A673 (cell line): Measurements from ENCODE around the gene CRB2. TPM values are rescaled to one million over a fixed set of nuclear protein-coding genes. Genes with fewer than 3 reads are reported as not detected.

ENCODE experiments used
- BruUV-seq: library from RNA; stranded (reverse); fragments of 400-500 nt; replicated peaks from 2 replicates; lab custom pipeline; 2021; lab: Mats Ljungman, UMichigan
- CTCF ChIA-PET: fragments of 300-600 bp; sonication (Branson Sonifier 250); formaldehyde crosslinking; loops from one replicate; lab custom pipeline; 2022; ENCODE audit warnings: antibody characterized with exemption; lab: Charles Lee
- POLR2A ChIA-PET: fragments of 300-600 bp; sonication (Branson Sonifier 250); formaldehyde crosslinking; loops from one replicate; lab custom pipeline; 2022; ENCODE audit warnings: antibody characterized with exemption; ENCODE audit not compliant: low non-redundant PET; lab: Charles Lee
- DNase-seq: peaks from one replicate; pipeline ENCODE4 v3.0.0-alpha.2; 2015; ENCODE audit warnings: low spot score
- H3K27ac ChIP-seq: fragments of 200-600 bp; sonication (generic); 2 replicates; pipeline ENCODE4 v1.5.1; 2016; ENCODE audit warnings: mixed run types, low read depth, mild to moderate bottlenecking, mixed read lengths, antibody characterized with exemption, low read length; ENCODE audit not compliant: poor library complexity, severe bottlenecking
- H3K27me3 ChIP-seq: fragments of 200-600 bp; sonication (generic); replicated peaks from 2 replicates; pipeline ENCODE4 v1.6.1; 2017; ENCODE audit warnings: mixed run types, low read depth, mild to moderate bottlenecking, mixed read lengths, antibody characterized with exemption, low read length; ENCODE audit not compliant: insufficient read depth, poor library complexity
- H3K36me3 ChIP-seq: fragments of 200-600 bp; sonication (generic); 2 replicates; pipeline ENCODE4 v1.6.1; 2016; ENCODE audit warnings: mixed run types, mild to moderate bottlenecking, mixed read lengths, antibody characterized with exemption, low read length; ENCODE audit not compliant: insufficient read depth, poor library complexity, severe bottlenecking
- H3K4me1 ChIP-seq: fragments of 200-600 bp; sonication (generic); 2 replicates; pipeline ENCODE4 v1.6.1; 2017; ENCODE audit warnings: mixed run types, mild to moderate bottlenecking, mixed read lengths, antibody characterized with exemption, low read length; ENCODE audit not compliant: insufficient read depth, poor library complexity, severe bottlenecking
- H3K4me3 ChIP-seq: fragments of 200-600 bp; sonication (generic); 2 replicates; pipeline ENCODE4 v1.5.1; 2016; ENCODE audit warnings: low read depth, mixed run types, mild to moderate bottlenecking, mixed read lengths, low read length; ENCODE audit not compliant: poor library complexity, severe bottlenecking
- H3K9me3 ChIP-seq: fragments of 200-600 bp; sonication (generic); 2 replicates; pipeline ENCODE4 v1.6.1; 2016; ENCODE audit warnings: mixed run types, low read depth, mild to moderate bottlenecking, mixed read lengths, antibody characterized with exemption, low read length; ENCODE audit not compliant: poor library complexity, severe bottlenecking
- EZH2 ChIP-seq: fragments of 200-600 bp; sonication (generic); IDR thresholded peaks from 2 replicates; pipeline ENCODE4 v1.6.1; 2017; ENCODE audit warnings: borderline replicate concordance, low read depth, mild to moderate bottlenecking, mixed read lengths, antibody characterized with exemption, low read length; ENCODE audit not compliant: poor library complexity, severe bottlenecking
- intact Hi-C: fragments of 100-400 bp; cut with micrococcal nuclease; formaldehyde crosslinking; loops from one replicate; pipeline ENCODE4 v1.10.0; 2022; ENCODE audit not compliant: unreplicated experiment
- total RNA-seq: library from RNA; stranded (reverse); gene quantifications from 2 replicates; pipeline ENCODE4 v1.2.3, GENCODE V29; 2021
- TF ChIP-seq, protein P1 (sequence below): fragments of 300-800, 200-600 bp; sonication (generic); conservative IDR thresholded peaks from 2 replicates; pipeline ENCODE4 v1.5.1; 2017; ENCODE audit warnings: low read depth, mild to moderate bottlenecking, antibody characterized with exemption, low read length, moderate library complexity, mixed read lengths

CRB2 gene
- total RNA-seq, 1 experiment from 2014 or later, result 0.47 TPM

- CTCF ChIA-PET, result no interaction called here
Measured at GRCh38 chr9:123336449-123336848, 19.5 kb upstream of the CRB2 start.

DNA sequence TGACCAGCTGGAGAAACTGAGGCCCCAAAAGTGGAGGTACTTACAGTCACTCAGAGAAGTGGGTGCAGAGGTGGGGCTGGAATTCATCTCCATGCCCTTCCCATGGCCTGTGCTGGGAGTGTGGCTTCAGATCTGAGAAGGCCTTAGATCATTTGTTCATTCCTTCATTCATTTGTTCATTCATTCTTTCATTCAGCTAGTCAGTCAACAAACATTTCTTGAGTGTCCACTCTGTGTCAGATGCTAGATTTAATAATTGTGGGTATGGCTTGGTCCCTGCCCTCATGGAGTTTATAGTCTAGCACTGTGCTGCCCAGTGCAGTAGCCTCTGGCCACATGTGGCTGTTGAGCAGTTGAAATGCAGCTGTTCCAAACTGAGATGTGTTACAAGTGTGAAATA is 19.0 kb upstream of the CRB2 start:
- DNase-seq, result no peak
- intact Hi-C loops, result no loop called here
- POLR2A ChIA-PET, result no interaction called here
- Histone ChIP-seq H3K27me3 (no peaks in the 10 kb centered on the region), H3K27ac (no peak overlapping the region), H3K4me1 (peaks cover 47% of the 10 kb centered on the region), H3K9me3 (no peaks in the 10 kb centered on the region), H3K4me3 (no peak overlapping the region), H3K36me3 (no peaks in the 10 kb centered on the region)
- TF ChIP-seq EZH2, result no peak
- TF ChIP-seq, protein P1, sequence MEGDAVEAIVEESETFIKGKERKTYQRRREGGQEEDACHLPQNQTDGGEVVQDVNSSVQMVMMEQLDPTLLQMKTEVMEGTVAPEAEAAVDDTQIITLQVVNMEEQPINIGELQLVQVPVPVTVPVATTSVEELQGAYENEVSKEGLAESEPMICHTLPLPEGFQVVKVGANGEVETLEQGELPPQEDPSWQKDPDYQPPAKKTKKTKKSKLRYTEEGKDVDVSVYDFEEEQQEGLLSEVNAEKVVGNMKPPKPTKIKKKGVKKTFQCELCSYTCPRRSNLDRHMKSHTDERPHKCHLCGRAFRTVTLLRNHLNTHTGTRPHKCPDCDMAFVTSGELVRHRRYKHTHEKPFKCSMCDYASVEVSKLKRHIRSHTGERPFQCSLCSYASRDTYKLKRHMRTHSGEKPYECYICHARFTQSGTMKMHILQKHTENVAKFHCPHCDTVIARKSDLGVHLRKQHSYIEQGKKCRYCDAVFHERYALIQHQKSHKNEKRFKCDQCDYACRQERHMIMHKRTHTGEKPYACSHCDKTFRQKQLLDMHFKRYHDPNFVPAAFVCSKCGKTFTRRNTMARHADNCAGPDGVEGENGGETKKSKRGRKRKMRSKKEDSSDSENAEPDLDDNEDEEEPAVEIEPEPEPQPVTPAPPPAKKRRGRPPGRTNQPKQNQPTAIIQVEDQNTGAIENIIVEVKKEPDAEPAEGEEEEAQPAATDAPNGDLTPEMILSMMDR, result no peak
- CTCF ChIA-PET, result no interaction called here
- no TSS peak for BruUV-seq

More at GRCh38 chr9:123336449-123336848, 19.5 kb upstream of the CRB2 start:
- TF ChIP-seq, protein P1, result no peak
- TF ChIP-seq EZH2, result no peak
- no peaks in the 10 kb centered on the region for H3K36me3 ChIP-seq
- peaks cover 42% of the 10 kb centered on the region for H3K4me1 ChIP-seq
- peak overlapping the region; percentile 72 for H3K27ac ChIP-seq
- BruUV-seq, result no TSS peak
- no peaks in the 10 kb centered on the region for H3K27me3 ChIP-seq
- H3K4me3 ChIP-seq, result no peak overlapping the region
- no peaks in the 10 kb centered on the region for H3K9me3 ChIP-seq
- POLR2A ChIA-PET, result no interaction called here
- DNase-seq, result no peak
- intact Hi-C loops, result no loop called here

- ChIA-PET CTCF (no interaction called here), POLR2A (interaction anchor here (0.7 kb wide), 1 partner anchor 26 kb away, joined by 6 read pairs; no protein-coding TSS in a partner anchor)
- H3K27me3 ChIP-seq, result no peaks in the 10 kb centered on the region
- H3K36me3 ChIP-seq, result no peaks in the 10 kb centered on the region
- TF ChIP-seq, protein P1, result no peak
- TF ChIP-seq EZH2, result no peak
- BruUV-seq, result no TSS peak
- no peak for DNase-seq
- H3K4me3 ChIP-seq, result no peak overlapping the region
- intact Hi-C loops, result no loop called here
- H3K4me1 ChIP-seq, result peaks cover 54% of the 10 kb centered on the region
- H3K27ac ChIP-seq, result no peak overlapping the region
- H3K9me3 ChIP-seq, result no peaks in the 10 kb centered on the region
Measured at GRCh38 chr9:123337971-123338370, 18.0 kb upstream of the CRB2 start.
